CD4-positive, alpha-beta T cell (primary cell): ENCODE measurements around the gene FUBP3. TPM values are rescaled to one million over a fixed set of nuclear protein-coding genes. Genes with fewer than 3 reads are reported as not detected.

Experiments used
- ATAC-seq: fragments of 200-7000 bp; cut with Tn5 transposase; one replicate; pipeline ENCODE4 v1.10.0; 2022; ENCODE audit warnings: mild to moderate bottlenecking; ENCODE audit not compliant: poor library complexity
- CTCF ChIA-PET: fragments of 350-600 bp; sonication (Branson Sonifier 250); formaldehyde crosslinking; loops from one replicate; lab custom pipeline; 2021; ENCODE audit warnings: antibody characterized with exemption, inconsistent platforms; lab: Charles Lee
- POLR2A ChIA-PET: fragments of 350-600 bp; sonication (Branson Sonifier 250); formaldehyde crosslinking; loops from one replicate; lab custom pipeline; 2021; ENCODE audit warnings: antibody characterized with exemption, inconsistent platforms; lab: Charles Lee
- DNase-seq, 14 experiments: peaks; one replicate each; pipeline ENCODE4 v3.0.0-alpha.2; 2013 to 2020; ENCODE audit warnings: mixed read lengths in 2 of 14
- H3K27ac ChIP-seq, 2 donors: one replicate each; pipeline versions ENCODE4 v1.5.1 to v1.7.0; 2013; ENCODE audit warnings: low read length in 2 of 2, low read depth in 1 of 2, mild to moderate bottlenecking in 1 of 2
- H3K27me3 ChIP-seq, 2 experiments: 1 replicate in 1 of 2; 2 replicates in 1 of 2; pipeline versions ENCODE4 v1.6.1 to v1.7.0; 2013; ENCODE audit warnings: low read length in 2 of 2, control low read depth in 1 of 2, mild to moderate bottlenecking in 1 of 2, moderate library complexity in 1 of 2; ENCODE audit not compliant: insufficient read depth in 2 of 2, control insufficient read depth in 1 of 2
- H3K36me3 ChIP-seq: one replicate; pipeline ENCODE4 v1.6.1; 2013; ENCODE audit warnings: low read length, control low read depth; ENCODE audit not compliant: insufficient read depth
- H3K4me1 ChIP-seq: one replicate; pipeline ENCODE4 v1.6.1; 2013; ENCODE audit warnings: low read length, control low read depth; ENCODE audit not compliant: insufficient read depth
- H3K4me3 ChIP-seq: one replicate; pipeline ENCODE4 v1.5.1; 2013; ENCODE audit warnings: mild to moderate bottlenecking, low read length, moderate library complexity
- H3K9me3 ChIP-seq, 2 experiments: 1 replicate in 1 of 2; 2 replicates in 1 of 2; pipeline versions ENCODE4 v1.6.1 to v1.7.0; 2013; ENCODE audit warnings: low read length in 2 of 2, mild to moderate bottlenecking in 2 of 2, control low read depth in 1 of 2, moderate library complexity in 1 of 2; ENCODE audit not compliant: control insufficient read depth in 1 of 2, insufficient read depth in 1 of 2
- H3K27ac Mint-ChIP-seq: one replicate; pipeline ENCODE4 v1.8.0; 2020; ENCODE audit warnings: mixed read lengths
- H3K27me3 Mint-ChIP-seq: one replicate; pipeline ENCODE4 v1.8.0; 2021; ENCODE audit warnings: mixed read lengths
- H3K36me3 Mint-ChIP-seq: one replicate; pipeline ENCODE4 v1.8.0; 2021; ENCODE audit warnings: low read depth, mixed read lengths
- H3K4me1 Mint-ChIP-seq: one replicate; pipeline ENCODE4 v1.8.0; 2021; ENCODE audit warnings: low read depth, mixed read lengths
- H3K4me3 Mint-ChIP-seq: one replicate; pipeline ENCODE4 v1.8.0; 2020; ENCODE audit warnings: mild to moderate bottlenecking, mixed read lengths
- H3K9me3 Mint-ChIP-seq: one replicate; pipeline ENCODE4 v1.8.0; 2020; ENCODE audit warnings: mixed read lengths
- CTCF ChIP-seq: fragments of 200-600 bp; IDR thresholded peaks from one replicate; pipeline ENCODE4 v1.8.0; 2022; ENCODE audit warnings: antibody characterized with exemption, mild to moderate bottlenecking
- intact Hi-C, 2 experiments: fragments of 100-400 bp; cut with DNase I in 1 of 2; cut with micrococcal nuclease in 1 of 2; formaldehyde crosslinking; loops; one replicate each; pipeline versions ENCODE4 v1.15.1 to v1.9.0; 2023 to 2025; cut with DNase I, micrococcal nuclease
- total RNA-seq, 174 experiments: library from RNA in 2 of 174; stranded (reverse) in 2 of 174; gene quantifications; one replicate each; pipeline ENCODE4 v1.2.3 and lab custom pipeline; 2021 to 2026

Gene FUBP3
- total RNA-seq, 2 experiments from 2014 or later: 21.2 to 30.2 TPM

- H3K9me3 Mint-ChIP-seq: no peaks in the 10 kb centered on the region
- intact Hi-C loops: no loop called here
- no peak overlapping the region for H3K4me3 ChIP-seq
- no peak for DNase-seq
- peaks cover 35 to 44% of the 10 kb centered on the region in 2 experiments for H3K27me3 ChIP-seq
- ATAC-seq: no peak
- no peaks in the 10 kb centered on the region for H3K36me3 Mint-ChIP-seq
- peaks cover 46% of the 10 kb centered on the region for H3K27me3 Mint-ChIP-seq
- POLR2A ChIA-PET: no interaction called here
- no peak overlapping the region for H3K27ac Mint-ChIP-seq
- peaks cover 25% of the 10 kb centered on the region for H3K4me1 ChIP-seq
- no peak overlapping the region for H3K4me3 Mint-ChIP-seq
- no peak overlapping the region for H3K27ac ChIP-seq
- no peak for TF ChIP-seq CTCF
- peaks cover 8% of the 10 kb centered on the region for H3K4me1 Mint-ChIP-seq
- peaks cover 0 to 22% of the 10 kb centered on the region in 2 experiments for H3K9me3 ChIP-seq
- no peaks in the 10 kb centered on the region for H3K36me3 ChIP-seq
- CTCF ChIA-PET: no interaction called here
Measured at GRCh38 chr9:130668659-130669058, 89.3 kb downstream of the FUBP3 start.

GRCh38 chr9:130669965-130670364 lies 90.6 kb downstream of the FUBP3 start:
- Mint-ChIP-seq H3K4me3 (no peak overlapping the region), H3K9me3 (no peaks in the 10 kb centered on the region), H3K36me3 (no peaks in the 10 kb centered on the region), H3K27ac (no peak overlapping the region), H3K4me1 (peaks cover 7% of the 10 kb centered on the region), H3K27me3 (peaks cover 37% of the 10 kb centered on the region)
- Histone ChIP-seq H3K4me3 (no peak overlapping the region), H3K9me3 (peaks cover 0 to 22% of the 10 kb centered on the region in 2 experiments), H3K27ac (no peak overlapping the region), H3K4me1 (peaks cover 12% of the 10 kb centered on the region), H3K36me3 (no peaks in the 10 kb centered on the region), H3K27me3 (peaks cover 24 to 32% of the 10 kb centered on the region in 2 experiments)
- no peak for TF ChIP-seq CTCF
- intact Hi-C loops: no loop called here
- no peak for DNase-seq
- POLR2A ChIA-PET: no interaction called here
- ATAC-seq: no peak
- CTCF ChIA-PET: no interaction called here

GRCh38 chr9:130670644-130671043 lies 91.3 kb downstream of the FUBP3 start:
- peaks cover 9% of the 10 kb centered on the region for H3K4me1 ChIP-seq
- intact Hi-C loops: no loop called here
- H3K36me3 ChIP-seq: no peaks in the 10 kb centered on the region
- no peak overlapping the region for H3K4me3 ChIP-seq
- POLR2A ChIA-PET: no interaction called here
- no peak overlapping the region for H3K27ac Mint-ChIP-seq
- no peak overlapping the region for H3K4me3 Mint-ChIP-seq
- H3K4me1 Mint-ChIP-seq: peaks cover under 1% of the 10 kb centered on the region
- no peak for TF ChIP-seq CTCF
- no peak overlapping the region for H3K27ac ChIP-seq
- H3K27me3 ChIP-seq: peaks cover 21 to 26% of the 10 kb centered on the region in 2 experiments
- H3K9me3 ChIP-seq: peaks cover 0 to 20% of the 10 kb centered on the region in 2 experiments
- DNase-seq (no peak), ATAC-seq (no peak)
- no peaks in the 10 kb centered on the region for H3K36me3 Mint-ChIP-seq
- peaks cover 30% of the 10 kb centered on the region for H3K27me3 Mint-ChIP-seq
- H3K9me3 Mint-ChIP-seq: no peaks in the 10 kb centered on the region
- CTCF ChIA-PET: no interaction called here
